HEK293 (cell line): ENCODE results near the gene BMF.

Experiments used
- CTCF ChIA-PET: fragments of 350-600 bp; formaldehyde crosslinking; extraction: SDS; loops from one replicate; lab custom pipeline; 2021; ENCODE audit warnings: antibody characterized with exemption; lab: Yijun Ruan, JAX
- POLR2A ChIA-PET: fragments of 300-600 bp; formaldehyde crosslinking; extraction: SDS; loops from one replicate; lab custom pipeline; 2020; ENCODE audit warnings: antibody characterized with exemption, inconsistent platforms; lab: Yijun Ruan, JAX
- H3K27ac ChIP-seq: fragments of 200-500 bp; sonication (Bioruptor generic); 2 replicates; pipeline ENCODE4 v1.5.1; 2014; ENCODE audit warnings: low read depth, low read length, control low read depth, inconsistent platforms; ENCODE audit errors: extremely low read depth
- H3K36me3 ChIP-seq, 2 experiments: fragments of 200-500 bp in 1 of 2; sonication (Bioruptor generic) in 1 of 2; 1 replicate in 1 of 2; 2 replicates in 1 of 2; pipeline ENCODE4 v1.5.1; 2014 to 2017; ENCODE audit warnings: inconsistent platforms in 2 of 2, low read length in 2 of 2; ENCODE audit not compliant: control insufficient read depth in 2 of 2, insufficient read depth in 1 of 2
- H3K4me1 ChIP-seq: fragments of 200-500 bp; sonication (Bioruptor generic); 2 replicates; pipeline ENCODE4 v1.5.1; 2014; ENCODE audit warnings: mild to moderate bottlenecking, low read length, inconsistent platforms; ENCODE audit not compliant: control insufficient read depth, insufficient read depth
- H3K4me3 ChIP-seq: 2 replicates; pipeline ENCODE4 v1.5.1; 2011; ENCODE audit warnings: low read depth, mild to moderate bottlenecking, control low read depth, low read length, moderate library complexity
- H3K9me3 ChIP-seq: fragments of 200-500 bp; sonication (Bioruptor generic); 2 replicates; pipeline ENCODE4 v1.5.1; 2014; ENCODE audit warnings: low read depth, low read length, inconsistent platforms; ENCODE audit not compliant: control insufficient read depth, insufficient read depth
- BCL11A ChIP-seq: fragments of 450-650 bp; formaldehyde crosslinking; IDR thresholded peaks from 2 replicates; pipeline ENCODE4 v1.5.1; 2016; ENCODE audit warnings: low read depth, missing biosample characterization, missing genetic modification characterization
- GLIS2 ChIP-seq: fragments of 450-650 bp; formaldehyde crosslinking; IDR thresholded peaks from 2 replicates; pipeline ENCODE4 v1.5.1; 2016; ENCODE audit warnings: missing biosample characterization, missing genetic modification characterization
- KLF1 ChIP-seq: fragments of 450-650 bp; formaldehyde crosslinking; IDR thresholded peaks from 2 replicates; pipeline ENCODE4 v1.5.1; 2016; ENCODE audit warnings: missing biosample characterization, missing genetic modification characterization
- KLF7 ChIP-seq: fragments of 450-650 bp; formaldehyde crosslinking; IDR thresholded peaks from 2 replicates; pipeline ENCODE4 v1.5.1; 2016; ENCODE audit warnings: missing biosample characterization, missing genetic modification characterization, borderline replicate concordance
- SALL2 ChIP-seq: fragments of 450-650 bp; formaldehyde crosslinking; IDR thresholded peaks from 2 replicates; pipeline ENCODE4 v1.5.0; 2017; ENCODE audit warnings: missing biosample characterization, mild to moderate bottlenecking, missing genetic modification characterization, borderline replicate concordance
- ZBTB26 ChIP-seq: fragments of 450-650 bp; formaldehyde crosslinking; optimal IDR thresholded peaks from 2 replicates; pipeline ENCODE3; 2016; ENCODE audit warnings: missing biosample characterization, mild to moderate bottlenecking, missing genetic modification characterization
- ZBTB49 ChIP-seq: fragments of 450-650 bp; formaldehyde crosslinking; IDR thresholded peaks from 2 replicates; pipeline ENCODE4 v1.5.1; 2016; ENCODE audit warnings: missing biosample characterization, missing genetic modification characterization, low read depth
- ZNF138 ChIP-seq: fragments of 450-650 bp; formaldehyde crosslinking; IDR thresholded peaks from 2 replicates; pipeline ENCODE4 v1.5.1; 2016; ENCODE audit warnings: missing biosample characterization, missing genetic modification characterization, borderline replicate concordance
- ZNF23 ChIP-seq: fragments of 450-650 bp; formaldehyde crosslinking; IDR thresholded peaks from 2 replicates; pipeline ENCODE4 v1.5.1; 2016; ENCODE audit warnings: missing biosample characterization, missing genetic modification characterization, borderline replicate concordance
- ZNF362 ChIP-seq: fragments of 450-650 bp; formaldehyde crosslinking; IDR thresholded peaks from 2 replicates; pipeline ENCODE4 v1.5.1; 2016; ENCODE audit warnings: missing biosample characterization, missing genetic modification characterization
- ZNF529 ChIP-seq: fragments of 450-650 bp; formaldehyde crosslinking; IDR thresholded peaks from 2 replicates; pipeline ENCODE4 v1.5.1; 2017; ENCODE audit warnings: missing genetic modification characterization, missing biosample characterization; ENCODE audit not compliant: insufficient replicate concordance
- ZNF555 ChIP-seq: fragments of 450-650 bp; formaldehyde crosslinking; conservative IDR thresholded peaks from 2 replicates; pipeline ENCODE4 v1.5.1; 2017; ENCODE audit warnings: missing biosample characterization, mild to moderate bottlenecking, missing genetic modification characterization, inconsistent platforms
- ZNF571 ChIP-seq: fragments of 450-650 bp; formaldehyde crosslinking; IDR thresholded peaks from 2 replicates; pipeline ENCODE4 v1.5.0; 2017; ENCODE audit warnings: missing biosample characterization, missing genetic modification characterization
- ZNF623 ChIP-seq: fragments of 450-650 bp; formaldehyde crosslinking; IDR thresholded peaks from 2 replicates; pipeline ENCODE4 v1.5.1; 2016; ENCODE audit warnings: missing biosample characterization, missing genetic modification characterization
- ZNF701 ChIP-seq: fragments of 450-650 bp; formaldehyde crosslinking; IDR thresholded peaks from 2 replicates; pipeline ENCODE4 v1.5.1; 2016; ENCODE audit warnings: missing biosample characterization, missing genetic modification characterization
- ZNF830 ChIP-seq: fragments of 450-650 bp; IDR thresholded peaks from 2 replicates; pipeline ENCODE4 v1.5.0; 2018; ENCODE audit warnings: missing biosample characterization, missing genetic modification characterization, low read depth, mild to moderate bottlenecking, moderate library complexity

The BMF gene

GRCh38 chr15:40044717-40045571 lies 63.7 kb downstream of the BMF start (continued):
- TF ChIP-seq ZNF555 (tag by site-specific recombination) (no peak), KLF7 (tag by site-specific recombination) (peak; percentile 64; the same call in 1 of the 2 replicates), GLIS2 (tag by site-specific recombination) (no peak), SALL2 (no peak), ZNF830 (tag by site-specific recombination) (no peak), ZNF362 (tag by site-specific recombination) (no peak), ZNF138 (tag by site-specific recombination) (no peak), ZNF529 (no peak), BCL11A (tag by site-specific recombination) (0 out of 2 replicates have a peak, but pooled peaks have one; percentile 31), ZNF623 (tag by site-specific recombination) (no peak), ZBTB49 (tag by site-specific recombination) (no peak), KLF1 (tag by site-specific recombination) (peak; percentile 55), ZBTB26 (tag by site-specific recombination) (no peak), ZNF23 (tag by site-specific recombination) (no peak)
- TF ChIP-seq, all 188 proteins: peak for 23

GRCh38 chr15:40043927-40044716 lies 64.6 kb downstream of the BMF start:
- peaks cover 0 to 6% of the 10 kb centered on the region in 2 experiments; a peak in 1 of 3 replicates for H3K36me3 ChIP-seq
- TF ChIP-seq ZNF701 (tag by site-specific recombination) = no peak
- no peak for TF ChIP-seq ZNF571 (tag by site-specific recombination)
- TF ChIP-seq, all 188 proteins: peak for 0
- Histone ChIP-seq H3K4me1 (peaks cover 14% of the 10 kb centered on the region), H3K27ac (no peak overlapping the region), H3K4me3 (no peak overlapping the region), H3K9me3 (no peaks in the 10 kb centered on the region)
- CTCF ChIA-PET = interaction anchor here (0.6 to 1.6 kb wide), 7 partner anchors 64 to 380 kb away, joined by 3 to 8 read pairs (median 3); partner anchors contain the start of gene BMF
- POLR2A ChIA-PET = no interaction called here
